ENCODE measurements around the gene LYRM4.

LYRM4 gene

GRCh38 chr6:5172041-5172653 is 88.6 kb downstream of the LYRM4 start:
- DNase-seq = no peak

GRCh38 chr6:5167501-5167900 is 93.2 kb downstream of the LYRM4 start:
- DNase-seq = no peak

DNA sequence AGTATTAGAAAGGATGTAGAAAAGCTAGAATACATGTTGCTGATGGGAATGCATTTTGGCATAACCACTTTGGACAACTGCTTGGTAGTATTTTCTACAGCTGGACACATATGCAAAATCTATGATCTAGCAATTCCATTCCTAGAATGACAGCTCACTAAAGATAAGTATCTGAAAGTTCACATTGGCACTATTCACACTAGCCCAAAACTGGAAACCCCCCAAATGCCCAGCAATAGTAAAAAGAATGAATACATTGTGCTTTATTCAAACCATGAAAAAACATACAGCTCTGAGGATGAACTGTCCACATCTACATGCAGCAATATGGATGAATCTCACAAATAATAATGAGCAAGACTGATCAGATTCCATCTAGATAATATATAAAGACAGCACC is 96.7 kb downstream of the LYRM4 start:
- DNase-seq = no peak

DNA sequence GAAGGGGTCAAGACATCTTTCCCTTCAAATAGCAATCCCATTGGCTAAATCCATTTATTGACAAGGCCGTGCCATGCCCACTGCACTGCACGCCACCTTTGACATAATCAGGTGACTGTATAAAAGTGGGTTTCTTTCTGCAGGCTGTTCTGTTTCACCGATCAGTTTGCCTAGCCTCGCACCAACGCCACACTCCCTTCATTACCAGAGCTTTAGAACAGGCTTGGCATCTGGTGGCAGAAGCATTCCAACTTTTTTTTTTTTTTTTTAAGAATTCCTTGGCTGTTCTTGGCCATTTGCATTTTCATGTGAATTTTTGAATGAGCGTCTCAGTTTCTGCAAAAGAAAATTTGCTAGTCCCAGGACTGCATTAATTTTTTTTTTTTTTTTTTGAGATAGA is 97.5 kb downstream of the LYRM4 start:
- peak; percentile 23 for DNase-seq

DNA sequence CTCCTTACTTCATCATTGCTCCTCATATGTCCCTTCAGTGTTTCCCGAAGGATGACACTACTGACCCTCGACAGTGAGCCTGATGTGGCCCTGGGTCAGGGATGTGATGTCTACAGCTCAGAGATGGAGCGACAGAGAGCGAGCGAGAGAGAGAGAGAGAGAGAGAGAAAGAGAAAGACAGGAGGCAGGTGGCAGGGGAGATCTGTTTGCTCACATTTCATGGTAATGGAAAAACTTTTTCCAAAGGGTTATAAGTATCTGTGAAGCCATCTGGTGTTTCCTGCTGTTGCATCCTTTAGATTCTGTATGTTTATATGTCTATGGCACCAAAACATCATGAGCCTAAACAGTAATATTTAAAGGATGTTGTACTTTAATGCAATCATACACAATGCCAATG is 98.4 kb downstream of the LYRM4 start:
- DNase-seq = no peak

- no peak for DNase-seq
Observed at GRCh38 chr6:5160206-5160605, 100.5 kb downstream of the LYRM4 start.

DNA sequence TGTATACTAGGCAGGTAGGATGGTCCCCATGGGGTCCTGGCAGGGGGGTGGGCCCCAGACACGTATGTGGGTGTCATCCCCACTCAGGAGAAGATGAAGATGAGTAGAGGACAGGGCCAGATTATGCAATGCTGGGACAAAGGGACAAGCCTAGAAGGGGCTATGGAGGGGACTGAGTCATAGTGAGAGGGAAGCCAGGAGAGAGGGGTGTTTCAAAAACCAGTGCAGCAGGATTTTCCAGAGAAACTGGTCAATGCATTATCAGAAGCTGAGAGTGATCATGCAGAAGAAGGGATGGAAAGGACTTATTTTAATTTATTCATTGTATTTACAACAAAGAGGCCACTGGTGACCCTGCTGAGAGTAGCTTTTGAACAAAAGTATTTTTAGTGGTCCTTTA is 101.6 kb downstream of the LYRM4 start:
- DNase-seq = no peak

- DNase-seq = no peak
Observed at GRCh38 chr6:5158180-5158579, 102.6 kb downstream of the LYRM4 start.

GRCh38 chr6:5157621-5158138 is 103.1 kb downstream of the LYRM4 start:
- DNase-seq = no peak

GRCh38 chr6:5156627-5157026 is 104.1 kb downstream of the LYRM4 start:
- DNase-seq = no peak

- DNase-seq = no peak
Observed at GRCh38 chr6:5155906-5156305, 104.8 kb downstream of the LYRM4 start.

GRCh38 chr6:5153186-5153585 is 107.6 kb downstream of the LYRM4 start:
- DNase-seq = no peak

DNA sequence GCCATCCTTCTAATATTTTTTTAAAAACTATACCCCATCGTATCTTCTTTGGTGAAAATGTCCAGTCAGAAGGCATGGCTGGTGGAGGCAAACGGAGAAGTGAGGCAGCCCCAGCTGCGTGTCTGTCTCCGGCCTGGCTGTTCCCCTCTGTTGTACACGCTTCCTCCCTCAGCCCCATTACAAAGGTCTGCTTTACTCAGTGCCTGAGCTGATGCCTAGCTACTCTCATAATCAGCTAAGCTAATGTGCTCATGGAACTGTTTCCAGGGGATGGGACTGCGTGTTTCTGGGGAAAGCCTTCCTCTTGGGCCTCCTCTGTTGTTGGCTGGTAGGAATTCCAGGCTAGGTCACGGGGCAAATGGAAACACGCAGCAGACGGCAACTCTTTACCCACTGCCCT is 108.3 kb downstream of the LYRM4 start:
- no peak for DNase-seq

DNA sequence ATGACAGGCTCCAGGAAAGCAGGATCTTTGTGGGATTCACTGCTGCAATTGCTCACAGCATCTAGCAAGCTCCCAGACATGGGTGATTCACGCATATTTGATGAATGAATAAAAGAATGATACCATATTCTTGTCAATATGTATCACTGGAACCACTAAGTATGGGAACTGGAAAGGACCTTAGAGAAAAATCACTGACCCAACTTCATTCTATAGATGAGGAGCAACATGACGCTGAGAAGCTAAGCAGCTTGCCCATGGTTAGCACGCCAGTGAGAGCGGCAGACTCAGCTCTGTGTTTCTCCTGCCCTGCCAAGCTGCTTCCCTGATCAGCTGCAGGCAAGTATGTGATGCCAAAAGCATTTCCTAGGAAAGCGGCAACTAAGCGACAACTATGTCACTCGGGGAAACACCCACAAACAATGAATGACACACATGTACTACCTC is 108.8 kb downstream of the LYRM4 start:
- DNase-seq = no peak

- no peak for DNase-seq
Observed at GRCh38 chr6:5151360-5151954, 109.3 kb downstream of the LYRM4 start.

DNA sequence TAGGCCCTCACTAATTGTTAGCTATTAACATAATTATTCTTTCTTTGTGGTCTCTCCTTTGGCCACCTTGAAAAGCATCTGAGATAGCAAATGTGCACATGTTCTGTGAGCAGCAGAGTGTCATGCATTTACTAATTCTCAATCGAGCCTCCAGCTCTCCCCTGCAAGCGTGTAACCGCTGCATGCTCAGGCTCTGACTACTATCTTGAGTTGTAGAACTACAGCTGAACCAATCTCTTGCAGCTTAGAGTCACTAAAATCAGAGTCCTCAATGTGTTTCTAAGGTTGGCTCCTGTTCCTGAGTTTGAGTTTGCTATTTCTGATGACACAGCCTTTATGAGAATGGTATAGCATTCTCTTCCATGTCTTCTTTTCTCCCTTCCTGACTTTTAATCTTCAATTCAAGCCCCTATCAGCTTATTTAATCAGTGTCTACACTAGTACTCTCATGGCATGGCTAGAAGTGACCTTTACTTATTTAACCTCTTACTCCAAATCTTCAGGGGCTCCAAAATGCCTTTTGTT is 110.1 kb downstream of the LYRM4 start:
- DNase-seq = no peak

DNA sequence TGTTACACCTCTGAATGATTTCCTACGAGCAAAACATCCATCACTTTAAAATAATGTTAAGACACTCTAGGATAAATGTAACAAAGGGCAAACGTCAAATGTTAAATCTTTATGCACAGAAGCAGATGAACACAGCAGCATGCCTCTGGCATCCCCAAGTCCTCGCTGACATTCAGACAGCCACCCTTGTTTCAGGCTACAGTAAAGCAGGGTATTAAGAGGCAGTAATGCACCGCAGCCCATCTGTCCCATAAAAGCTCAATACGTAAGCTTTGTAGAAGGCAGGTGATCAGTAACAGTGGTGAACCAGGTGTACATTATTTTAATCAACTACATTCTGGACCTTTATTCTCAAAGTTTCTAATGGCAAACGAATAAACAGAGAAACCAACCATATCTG is 110.9 kb downstream of the LYRM4 start:
- no peak for DNase-seq

DNA sequence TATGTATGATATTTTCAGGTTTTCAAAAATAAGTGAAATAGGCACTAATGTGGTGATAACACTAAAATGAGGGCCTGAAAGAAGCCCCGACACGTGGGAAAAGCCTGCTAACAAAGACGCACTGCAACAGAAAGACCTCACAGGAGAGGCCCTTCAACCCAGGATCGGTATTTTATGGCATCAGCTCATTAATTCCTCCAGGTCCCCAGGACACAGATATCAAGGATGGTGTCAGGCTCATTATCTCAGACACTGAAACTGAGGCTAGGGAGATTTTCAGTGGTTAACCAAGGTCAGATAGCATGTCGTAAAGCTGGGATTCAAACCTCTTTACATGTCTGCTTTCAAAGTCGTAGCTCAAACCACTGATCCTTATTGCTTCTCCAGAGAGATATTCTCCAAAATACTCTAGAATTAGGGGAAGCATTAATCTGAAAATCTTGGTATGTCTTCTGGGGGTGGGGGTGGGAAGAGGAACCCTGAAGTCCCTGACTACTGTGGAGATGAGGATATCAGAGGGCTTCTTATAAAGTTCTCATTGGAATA is 111.5 kb downstream of the LYRM4 start:
- DNase-seq = no peak

GRCh38 chr6:5146398-5146797 is 114.4 kb downstream of the LYRM4 start:
- DNase-seq = no peak

DNA sequence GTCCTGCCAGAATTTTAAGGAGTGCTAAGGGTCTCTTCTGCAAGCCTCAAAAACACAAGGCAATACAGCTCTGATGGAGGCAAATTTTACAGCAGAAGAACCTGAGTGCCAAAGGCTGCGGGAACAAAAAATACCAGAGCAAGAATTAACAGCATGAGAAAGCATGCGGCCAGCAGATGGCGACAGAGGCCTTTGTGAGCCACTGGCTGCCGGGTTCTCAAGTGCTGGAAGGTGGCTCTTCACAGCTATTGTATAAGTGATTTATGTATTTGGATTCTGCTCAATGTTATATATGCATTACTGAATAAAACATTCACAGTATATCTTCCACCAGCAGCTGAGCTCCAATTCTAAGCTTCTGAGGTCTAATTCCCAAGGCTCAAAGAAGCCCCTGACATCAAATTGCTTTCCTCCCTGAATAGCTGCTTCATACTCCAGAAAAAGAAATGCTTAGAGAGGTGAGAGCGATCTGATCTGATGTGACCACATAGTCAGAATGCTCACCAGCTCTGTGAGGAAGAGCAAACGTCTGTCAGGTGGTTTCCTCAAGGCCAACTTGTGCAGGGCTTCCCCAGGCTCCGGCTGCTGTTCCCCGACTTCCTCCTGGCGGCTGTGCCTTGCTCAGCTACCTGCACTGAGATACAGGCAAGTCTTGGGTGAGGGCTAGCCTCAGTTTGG is 117.0 kb downstream of the LYRM4 start:
- peak; percentile 59 for DNase-seq

DNA sequence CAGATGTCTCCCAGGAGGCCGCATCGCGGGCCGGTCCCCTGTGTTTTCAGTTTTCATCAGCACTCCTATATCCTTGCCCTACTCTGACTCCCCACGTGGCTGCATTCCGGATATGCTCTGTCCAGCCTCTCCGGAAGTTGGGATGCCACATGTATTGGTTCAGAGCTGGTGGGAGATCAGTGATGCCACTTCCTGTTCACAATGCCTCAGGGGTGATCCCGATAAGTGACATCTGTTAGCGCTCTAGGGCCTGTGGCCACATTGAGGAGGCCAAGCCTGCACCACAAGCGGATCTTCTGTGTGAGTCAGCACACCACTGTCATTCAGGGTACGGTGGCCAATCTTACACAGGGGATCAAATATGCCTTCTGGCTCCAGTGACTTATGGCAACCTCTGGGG is 117.8 kb downstream of the LYRM4 start:
- DNase-seq = no peak

DNA sequence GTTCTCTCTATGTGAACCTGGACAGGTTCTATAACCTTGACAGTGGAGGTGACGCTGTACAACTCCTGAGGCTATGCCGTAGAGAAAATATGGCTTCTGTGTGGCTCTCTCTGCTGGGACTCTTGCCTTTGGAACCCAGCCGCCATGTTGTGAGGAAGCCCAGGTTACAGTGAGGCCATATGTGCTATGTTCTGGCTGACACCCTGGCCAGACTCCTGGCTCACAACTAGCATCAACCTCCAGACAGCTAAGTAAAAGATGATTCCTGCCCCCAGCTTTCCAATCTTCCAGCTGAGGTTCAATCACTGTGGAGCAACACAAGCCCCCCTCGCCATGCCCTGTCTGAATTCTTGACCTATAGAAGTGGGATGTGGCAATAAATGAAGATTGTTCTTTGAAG is 118.6 kb downstream of the LYRM4 start:
- DNase-seq = no peak

DNA sequence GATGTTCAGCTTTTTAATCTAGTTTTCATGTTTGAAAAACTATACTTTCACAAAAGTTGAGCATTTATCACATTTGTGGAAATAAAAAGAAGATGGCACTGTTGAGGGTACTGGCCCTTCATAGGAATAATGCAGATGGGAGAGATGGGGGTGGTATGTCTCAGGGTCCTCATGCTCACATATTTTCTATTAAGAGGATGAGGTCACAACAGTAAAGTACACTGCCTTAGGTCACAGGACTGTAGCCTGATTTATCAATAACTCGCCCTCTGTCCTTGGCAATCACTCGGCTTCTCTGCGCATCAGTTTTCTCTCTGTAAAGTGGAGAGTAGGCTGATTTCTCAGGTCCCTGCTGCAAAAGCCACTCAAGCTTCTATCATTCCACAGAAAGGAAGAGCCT is 119.7 kb downstream of the LYRM4 start:
- DNase-seq = no peak

Data from NCI-H446 treated with DMSO at 0.1 percent for 48 hours (cell line).